ENCODE results near the gene DUSP15.

- TF ChIP-seq CTCF (conservative IDR thresholded peaks at IDR 0.05; ENCODE audit: low read depth, low read length) (no peak), EZH2 (IDR thresholded peaks at IDR 0.05; ENCODE audit: low read length, unreplicated experiment) (no peak), EZH2phosphoT487 (IDR thresholded peaks at IDR 0.05; ENCODE audit: borderline replicate concordance, low read length) (no peak)
Observed at GRCh38 chr20:31839782-31840487, 30.4 kb downstream of the DUSP15 start.
